GM04503 (cell line): Measurements from ENCODE around the gene SBF2.
A peak's percentile ranks its signal among the peaks of the same experiment; 100 is the strongest.

Source experiments
- DNase-seq: peaks from one replicate; pipeline ENCODE4 v3.0.0-alpha.2; 2012; ENCODE audit warnings: low read depth

The SBF2 gene

GRCh38 chr11:9772218-9772617 lies 521.8 kb downstream of the SBF2 start:
- no peak for DNase-seq

GRCh38 chr11:9771071-9771511 lies 522.9 kb downstream of the SBF2 start:
- no peak for DNase-seq

GRCh38 chr11:9769621-9770020 lies 524.4 kb downstream of the SBF2 start:
- DNase-seq = no peak

- peak; percentile 89 for DNase-seq
Observed at GRCh38 chr11:9765320-9766101, 528.5 kb downstream of the SBF2 start.

- DNase-seq = no peak
Observed at GRCh38 chr11:9763301-9763700, 530.7 kb downstream of the SBF2 start.

GRCh38 chr11:9762531-9762930 lies 531.5 kb downstream of the SBF2 start:
- no peak for DNase-seq

GRCh38 chr11:9761441-9761945 lies 532.5 kb downstream of the SBF2 start:
- DNase-seq = no peak

GRCh38 chr11:9760193-9760575 lies 533.8 kb downstream of the SBF2 start:
- DNase-seq = peak; percentile 89

- DNase-seq = peak; percentile 98
Observed at GRCh38 chr11:9759519-9760192, 534.4 kb downstream of the SBF2 start.

GRCh38 chr11:9758637-9759518 lies 535.1 kb downstream of the SBF2 start:
- peak; percentile 62 for DNase-seq

GRCh38 chr11:9757809-9758636 lies 536.0 kb downstream of the SBF2 start:
- no peak for DNase-seq

GRCh38 chr11:9756878-9757277 lies 537.1 kb downstream of the SBF2 start:
- DNase-seq = no peak

- no peak for DNase-seq
Observed at GRCh38 chr11:9756461-9756860, 537.6 kb downstream of the SBF2 start.

- peak; percentile 54 for DNase-seq
Observed at GRCh38 chr11:9755561-9756185, 538.3 kb downstream of the SBF2 start.

GRCh38 chr11:9754010-9754471 lies 540.0 kb downstream of the SBF2 start:
- DNase-seq = no peak

- no peak for DNase-seq
Observed at GRCh38 chr11:9753021-9753420, 541.0 kb downstream of the SBF2 start.

GRCh38 chr11:9752091-9752490 lies 541.9 kb downstream of the SBF2 start:
- no peak for DNase-seq

GRCh38 chr11:9750551-9750950 lies 543.5 kb downstream of the SBF2 start:
- no peak for DNase-seq

GRCh38 chr11:9748361-9748970 lies 545.6 kb downstream of the SBF2 start:
- no peak for DNase-seq

- DNase-seq = no peak
Observed at GRCh38 chr11:9747828-9748227, 546.2 kb downstream of the SBF2 start.
